Glutamatergic neuron (in vitro differentiated cells): ENCODE measurements around the gene MGRN1. TPM values are rescaled to one million over a fixed set of nuclear protein-coding genes. Genes with fewer than 3 reads are reported as not detected.
A peak's percentile ranks its signal among the peaks of the same experiment; 100 is the strongest.

Experiments used
- DNase-seq: peaks from one replicate; pipeline ENCODE4 v3.0.0; 2022
- H3K27ac Mint-ChIP-seq: one replicate; pipeline ENCODE4 v1.8.0; 2020; ENCODE audit warnings: mild to moderate bottlenecking, mixed read lengths, inconsistent platforms; ENCODE audit not compliant: unreplicated experiment
- H3K27me3 Mint-ChIP-seq: one replicate; pipeline ENCODE4 v1.8.0; 2020; ENCODE audit warnings: mild to moderate bottlenecking, moderate library complexity, mixed read lengths, inconsistent platforms; ENCODE audit not compliant: unreplicated experiment
- H3K36me3 Mint-ChIP-seq: one replicate; pipeline ENCODE4 v1.8.0; 2020; ENCODE audit warnings: mild to moderate bottlenecking, mixed read lengths, inconsistent platforms; ENCODE audit not compliant: unreplicated experiment
- H3K4me1 Mint-ChIP-seq: one replicate; pipeline ENCODE4 v1.8.0; 2020; ENCODE audit warnings: mild to moderate bottlenecking, low read depth, mixed read lengths, inconsistent platforms; ENCODE audit not compliant: unreplicated experiment
- H3K4me3 Mint-ChIP-seq: one replicate; pipeline ENCODE4 v1.8.0; 2020; ENCODE audit warnings: mild to moderate bottlenecking, mixed read lengths, inconsistent platforms; ENCODE audit not compliant: unreplicated experiment
- H3K9me3 Mint-ChIP-seq: one replicate; pipeline ENCODE4 v1.8.0; 2020; ENCODE audit warnings: mild to moderate bottlenecking, moderate library complexity, mixed read lengths, inconsistent platforms; ENCODE audit not compliant: unreplicated experiment
- total RNA-seq: library from RNA; stranded (reverse); fragmentation: NEBNext Ultra II Directional; extraction: Animal tissue kit (Norgen Biotek cat#: 25700); gene quantifications from one replicate; pipeline ENCODE4 v1.2.1, GENCODE V29; 2021; ENCODE audit not compliant: unreplicated experiment
- TF ChIP-seq, protein P1 (sequence below): fragments of 200-600 bp; sonication (generic); IDR thresholded peaks from one replicate; pipeline ENCODE4 v1.5.0; 2021; ENCODE audit not compliant: partially characterized antibody, unreplicated experiment

The MGRN1 gene
- total RNA-seq, 1 donor from 2014 or later, result 150 TPM

DNA sequence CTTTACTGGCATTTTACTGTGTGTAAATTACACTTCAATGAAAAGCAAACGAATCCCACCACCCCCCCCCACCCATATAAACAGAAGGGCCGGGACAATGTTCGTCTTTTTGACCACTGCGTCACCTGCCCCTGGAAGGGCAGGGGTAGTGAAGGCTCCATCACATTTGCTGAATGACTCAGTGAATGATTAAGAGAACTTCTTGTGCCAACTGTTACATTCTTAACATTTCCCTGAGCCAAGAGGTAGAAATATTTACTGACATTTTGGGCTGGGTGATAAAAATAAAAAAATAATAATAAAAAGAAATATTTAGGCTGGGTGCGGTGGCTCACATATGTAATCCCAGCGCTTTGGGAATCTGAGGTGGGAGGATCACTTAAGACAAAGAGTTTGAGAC lies 44.4 kb upstream of the MGRN1 start:
- no peak for DNase-seq
- Mint-ChIP-seq H3K27ac (no peak overlapping the region), H3K9me3 (no peaks in the 10 kb centered on the region), H3K4me3 (no peak overlapping the region), H3K36me3 (no peaks in the 10 kb centered on the region), H3K4me1 (no peaks in the 10 kb centered on the region), H3K27me3 (no peaks in the 10 kb centered on the region)
- TF ChIP-seq, protein P1, sequence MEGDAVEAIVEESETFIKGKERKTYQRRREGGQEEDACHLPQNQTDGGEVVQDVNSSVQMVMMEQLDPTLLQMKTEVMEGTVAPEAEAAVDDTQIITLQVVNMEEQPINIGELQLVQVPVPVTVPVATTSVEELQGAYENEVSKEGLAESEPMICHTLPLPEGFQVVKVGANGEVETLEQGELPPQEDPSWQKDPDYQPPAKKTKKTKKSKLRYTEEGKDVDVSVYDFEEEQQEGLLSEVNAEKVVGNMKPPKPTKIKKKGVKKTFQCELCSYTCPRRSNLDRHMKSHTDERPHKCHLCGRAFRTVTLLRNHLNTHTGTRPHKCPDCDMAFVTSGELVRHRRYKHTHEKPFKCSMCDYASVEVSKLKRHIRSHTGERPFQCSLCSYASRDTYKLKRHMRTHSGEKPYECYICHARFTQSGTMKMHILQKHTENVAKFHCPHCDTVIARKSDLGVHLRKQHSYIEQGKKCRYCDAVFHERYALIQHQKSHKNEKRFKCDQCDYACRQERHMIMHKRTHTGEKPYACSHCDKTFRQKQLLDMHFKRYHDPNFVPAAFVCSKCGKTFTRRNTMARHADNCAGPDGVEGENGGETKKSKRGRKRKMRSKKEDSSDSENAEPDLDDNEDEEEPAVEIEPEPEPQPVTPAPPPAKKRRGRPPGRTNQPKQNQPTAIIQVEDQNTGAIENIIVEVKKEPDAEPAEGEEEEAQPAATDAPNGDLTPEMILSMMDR, result no peak

DNA sequence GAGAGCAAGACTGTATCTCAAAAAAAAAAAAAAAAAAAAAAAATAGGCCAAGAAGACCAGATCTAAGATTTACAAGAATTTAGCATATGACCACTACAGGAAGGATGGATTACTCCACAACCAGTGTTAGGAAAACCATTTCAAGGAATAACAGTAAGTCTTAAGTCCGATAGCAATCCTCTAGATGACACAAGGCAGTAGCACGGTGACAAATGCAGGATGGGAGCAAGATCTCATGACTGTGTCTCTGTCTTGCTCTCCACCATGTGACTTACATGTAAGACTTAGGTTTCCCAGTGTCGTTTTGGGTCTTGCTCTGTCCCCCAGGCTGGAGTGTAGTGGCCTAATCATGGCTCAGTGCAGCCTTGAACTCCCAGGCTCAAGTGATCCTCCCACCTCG lies 40.7 kb upstream of the MGRN1 start:
- Mint-ChIP-seq H3K27me3 (peaks cover 4% of the 10 kb centered on the region), H3K9me3 (no peaks in the 10 kb centered on the region), H3K27ac (no peak overlapping the region), H3K4me3 (no peak overlapping the region), H3K4me1 (peaks cover 10% of the 10 kb centered on the region), H3K36me3 (no peaks in the 10 kb centered on the region)
- no peak for DNase-seq
- TF ChIP-seq, protein P1, result no peak

DNA sequence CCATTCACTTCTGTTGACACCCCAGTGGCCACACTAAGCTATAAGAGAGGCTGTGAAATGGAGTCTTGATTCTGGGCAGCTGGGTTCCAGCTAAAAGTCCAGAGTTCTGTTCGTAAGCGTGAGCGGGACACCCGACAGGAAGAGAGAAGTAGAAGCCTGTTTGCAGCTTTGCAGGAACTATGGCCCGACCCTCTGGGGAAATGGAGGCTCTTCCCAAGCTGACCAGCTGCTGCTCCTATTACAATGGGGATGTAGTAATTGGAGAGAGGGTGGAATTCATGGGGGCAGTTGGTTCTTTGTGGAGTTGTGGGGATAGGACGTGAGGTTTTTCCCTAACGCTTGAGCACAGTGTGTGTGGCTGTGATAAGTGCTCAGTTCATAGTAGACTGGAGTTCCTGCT lies 38.3 kb upstream of the MGRN1 start:
- Mint-ChIP-seq H3K4me3 (peak overlapping the region; percentile 20), H3K27me3 (peaks cover 4% of the 10 kb centered on the region), H3K36me3 (no peaks in the 10 kb centered on the region), H3K4me1 (peaks cover 10% of the 10 kb centered on the region), H3K9me3 (no peaks in the 10 kb centered on the region), H3K27ac (peak overlapping the region; percentile 88)
- TF ChIP-seq, protein P1, result no peak
- DNase-seq, result peak; percentile 46

GRCh38 chr16:4588386-4588785 lies 36.2 kb upstream of the MGRN1 start:
- peaks cover 6% of the 10 kb centered on the region for H3K9me3 Mint-ChIP-seq
- H3K36me3 Mint-ChIP-seq, result no peaks in the 10 kb centered on the region
- TF ChIP-seq, protein P1, result no peak
- no peak overlapping the region for H3K4me3 Mint-ChIP-seq
- no peak for DNase-seq
- peaks cover 19% of the 10 kb centered on the region for H3K4me1 Mint-ChIP-seq
- no peak overlapping the region for H3K27ac Mint-ChIP-seq
- peaks cover 10% of the 10 kb centered on the region for H3K27me3 Mint-ChIP-seq

DNA sequence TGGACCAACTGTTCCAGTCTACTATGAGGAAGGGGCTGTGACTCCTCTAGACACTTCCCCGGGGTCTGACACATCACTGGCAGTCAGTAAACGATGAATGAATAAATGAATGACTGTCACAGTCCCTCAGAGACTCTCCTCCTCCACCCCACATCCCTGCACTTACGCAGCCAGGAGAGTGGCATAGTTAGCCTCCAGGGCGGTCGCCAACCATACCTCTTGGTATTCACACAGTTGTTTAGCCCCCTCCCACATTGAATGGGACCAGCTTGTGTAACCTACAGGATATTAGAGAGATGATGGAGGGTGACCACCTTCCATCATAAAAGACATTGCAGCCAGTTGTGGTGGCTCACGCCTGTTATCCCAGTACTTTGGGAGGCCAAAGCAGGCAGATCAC lies 35.7 kb upstream of the MGRN1 start:
- Mint-ChIP-seq H3K36me3 (no peaks in the 10 kb centered on the region), H3K27ac (no peak overlapping the region), H3K4me3 (no peak overlapping the region), H3K27me3 (peaks cover 10% of the 10 kb centered on the region), H3K9me3 (peaks cover 6% of the 10 kb centered on the region), H3K4me1 (peaks cover 21% of the 10 kb centered on the region)
- TF ChIP-seq, protein P1, result no peak
- no peak for DNase-seq
